ENCODE results near the gene ABCG1.

ABCG1 gene

GRCh38 chr21:42308914-42309752, 90.2 kb downstream of the ABCG1 start:
- no peak for DNase-seq

GRCh38 chr21:42309753-42310213, 90.8 kb downstream of the ABCG1 start:
- DNase-seq = peak; percentile 84

GRCh38 chr21:42310411-42311001, 91.6 kb downstream of the ABCG1 start:
- no peak for DNase-seq

GRCh38 chr21:42311160-42311559, 92.2 kb downstream of the ABCG1 start:
- no peak for DNase-seq

- DNase-seq = peak; percentile 34
Observed at GRCh38 chr21:42311816-42312625, 93.1 kb downstream of the ABCG1 start.

- peak; percentile 60 for DNase-seq
Observed at GRCh38 chr21:42312626-42313104, 93.7 kb downstream of the ABCG1 start.

- DNase-seq = peak; percentile 68
Observed at GRCh38 chr21:42313501-42313969, 94.6 kb downstream of the ABCG1 start.

GRCh38 chr21:42314616-42315295, 95.8 kb downstream of the ABCG1 start:
- DNase-seq = no peak

GRCh38 chr21:42315296-42315891, 96.5 kb downstream of the ABCG1 start, which contains the start of gene TFF3:
TFF3 (minus strand) TSS chr21:42315409; CDS start chr21:42315374, 35 bp downstream.
- peak; percentile 99 for DNase-seq

GRCh38 chr21:42316891-42317290, 98.0 kb downstream of the ABCG1 start:
- no peak for DNase-seq

- peak; percentile 78 for DNase-seq
Observed at GRCh38 chr21:42317341-42317741, 98.4 kb downstream of the ABCG1 start.

GRCh38 chr21:42317826-42318746, 99.1 kb downstream of the ABCG1 start:
- peak; percentile 85 for DNase-seq

GRCh38 chr21:42319376-42319775, 100.4 kb downstream of the ABCG1 start:
- no peak for DNase-seq

- DNase-seq = no peak
Observed at GRCh38 chr21:42319851-42320572, 101.1 kb downstream of the ABCG1 start.

- DNase-seq = no peak
Observed at GRCh38 chr21:42320791-42321190, 101.9 kb downstream of the ABCG1 start.

- DNase-seq = no peak
Observed at GRCh38 chr21:42321231-42321630, 102.3 kb downstream of the ABCG1 start.

GRCh38 chr21:42321845-42322244, 102.9 kb downstream of the ABCG1 start:
- no peak for DNase-seq

GRCh38 chr21:42324896-42325295, 106.0 kb downstream of the ABCG1 start:
- DNase-seq = no peak

- DNase-seq = peak; percentile 27
Observed at GRCh38 chr21:42330380-42331371, 111.7 kb downstream of the ABCG1 start.
